Tibial artery (tissue), 4 donors: Measurements from ENCODE around the gene VSX1.
A peak's percentile ranks its signal among the peaks of the same experiment; 100 is the strongest.

Experiments used
- DNase-seq, 2 donors: peaks; one replicate each; pipeline ENCODE4 v3.0.0-alpha.2; 2019
- H3K27ac ChIP-seq, 2 donors: fragments of 200-600 bp; sonication (generic) in 1 of 2; 1 replicate in 1 of 2; 2 replicates in 1 of 2; pipeline ENCODE4 v1.5.1; 2018 to 2019; ENCODE audit warnings: mild to moderate bottlenecking in 1 of 2
- H3K27me3 ChIP-seq, 2 donors: fragments of 200-600 bp; sonication (generic) in 1 of 2; one replicate each; pipeline versions ENCODE4 v1.5.1 to v1.6.0; 2016 to 2019
- H3K36me3 ChIP-seq, 3 donors: fragments of 200-600 bp; sonication (generic) in 2 of 3; one replicate each; pipeline ENCODE4 v1.5.1; 2016 to 2019; ENCODE audit warnings: mild to moderate bottlenecking in 2 of 3
- H3K4me1 ChIP-seq, 4 donors: fragments of 200-600 bp; sonication (generic) in 2 of 4; 1 replicate in 3 of 4; 2 replicates in 1 of 4; pipeline ENCODE4 v1.5.1; 2016 to 2019
- H3K4me3 ChIP-seq, 2 donors: fragments of 200-600 bp; sonication (generic) in 1 of 2; 1 replicate in 1 of 2; 2 replicates in 1 of 2; pipeline ENCODE4 v1.5.1; 2018 to 2019; ENCODE audit warnings: mild to moderate bottlenecking in 2 of 2
- H3K9me3 ChIP-seq, 3 donors: fragments of 200-600 bp; sonication (generic) in 1 of 3; one replicate each; pipeline ENCODE4 v1.5.1; 2016 to 2019
- CTCF ChIP-seq, 2 experiments: fragments of 200-600 bp in 1 of 2; fragments of 450-650 bp in 1 of 2; IDR thresholded peaks; one replicate each; pipeline ENCODE4 v1.5.1; 2017 to 2019; ENCODE audit warnings: antibody characterized with exemption in 2 of 2, mild to moderate bottlenecking in 1 of 2, moderate library complexity in 1 of 2
- intact Hi-C: fragments of 100-400 bp; cut with DNase I; formaldehyde crosslinking; loops from one replicate; pipeline ENCODE4 v1.15.0; 2023; ENCODE audit warnings: low total_unique reads

Gene VSX1

GRCh38 chr20:25057234-25058050 lies 24.5 kb downstream of the VSX1 start:
- no peaks in the 10 kb centered on the region for H3K36me3 ChIP-seq
- H3K4me3 ChIP-seq = peak overlapping the region; percentile 67 to 92
- H3K27me3 ChIP-seq = no peaks in the 10 kb centered on the region
- H3K9me3 ChIP-seq = no peaks in the 10 kb centered on the region
- DNase-seq = peak; percentile 80 to 91
- peaks cover 0 to 61% (median 49%) of the 10 kb centered on the region in 4 donors for H3K4me1 ChIP-seq
- H3K27ac ChIP-seq = peak overlapping the region; percentile 93 to 96
- intact Hi-C loops = loop anchor here (5.0 to 10.0 kb wide), 2 partner anchors 177 to 195 kb away; no protein-coding TSS in a partner anchor
- peak in 1 of 2 experiments; percentile 4 for TF ChIP-seq CTCF (IDR thresholded peaks at IDR 0.05)

DNA sequence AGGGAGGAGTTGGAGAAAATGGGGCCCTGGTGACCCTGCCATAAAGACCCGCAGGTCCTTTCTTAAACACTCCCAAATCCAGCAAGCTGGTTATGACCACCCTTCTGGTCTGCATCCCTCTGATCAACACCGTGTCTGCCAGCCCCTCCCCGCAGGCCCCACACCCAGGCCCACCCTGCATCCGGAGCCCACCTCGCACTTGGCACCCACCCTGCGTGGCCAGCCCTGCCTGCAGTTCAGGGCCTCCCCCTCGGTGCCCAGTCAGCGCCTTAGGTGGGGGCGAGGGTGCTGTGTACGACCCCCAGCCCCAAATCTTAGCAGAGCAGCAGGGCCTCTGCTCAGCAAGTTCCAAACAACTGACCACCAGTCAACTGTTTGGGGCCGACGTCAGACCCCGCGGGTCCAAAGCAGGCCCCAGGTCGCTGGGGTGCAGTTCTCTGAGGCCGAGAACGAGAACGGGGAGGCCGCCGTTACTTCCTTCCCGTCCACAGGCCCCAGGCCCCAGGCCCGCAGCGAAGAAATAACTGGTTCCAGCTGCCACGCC lies 25.2 kb downstream of the VSX1 start:
- intact Hi-C loops = loop anchor here (5.0 to 10.0 kb wide), 2 partner anchors 178 to 196 kb away; no protein-coding TSS in a partner anchor
- DNase-seq = peak in 1 of 2 donors; percentile 20

GRCh38 chr20:25055711-25056495 lies 26.0 kb downstream of the VSX1 start:
- peak; percentile 16 to 57 for DNase-seq
- Histone ChIP-seq H3K9me3 (no peaks in the 10 kb centered on the region), H3K27me3 (no peaks in the 10 kb centered on the region), H3K27ac (peak overlapping the region; percentile 93 to 96), H3K4me1 (peaks cover 10 to 77% (median 64%) of the 10 kb centered on the region in 4 donors), H3K4me3 (peak overlapping the region; percentile 67 to 92), H3K36me3 (no peaks in the 10 kb centered on the region)
- intact Hi-C loops = loop anchor here (5.0 to 10.0 kb wide), 2 partner anchors 179 to 196 kb away; no protein-coding TSS in a partner anchor
- TF ChIP-seq CTCF (IDR thresholded peaks at IDR 0.05) = no peak

More for the DNA sequence above, 25.2 kb downstream of the VSX1 start:
- no peaks in the 10 kb centered on the region for H3K36me3 ChIP-seq
- H3K27me3 ChIP-seq = no peaks in the 10 kb centered on the region
- no peaks in the 10 kb centered on the region for H3K9me3 ChIP-seq
- peaks cover 3 to 68% (median 55%) of the 10 kb centered on the region in 4 donors for H3K4me1 ChIP-seq
- TF ChIP-seq CTCF (IDR thresholded peaks at IDR 0.05) = no peak
- H3K4me3 ChIP-seq = peak overlapping the region; percentile 67 to 92
- peak overlapping the region; percentile 93 to 96 for H3K27ac ChIP-seq

GRCh38 chr20:25054995-25055629 lies 26.8 kb downstream of the VSX1 start:
- Histone ChIP-seq H3K27me3 (no peaks in the 10 kb centered on the region), H3K4me3 (peak overlapping the region in 1 of 2 donors; percentile 67), H3K9me3 (no peaks in the 10 kb centered on the region), H3K27ac (peak overlapping the region; percentile 93 to 96), H3K4me1 (peaks cover 10 to 85% (median 71%) of the 10 kb centered on the region in 4 donors), H3K36me3 (no peaks in the 10 kb centered on the region)
- DNase-seq = peak; percentile 9 to 51
- intact Hi-C loops = loop anchor here (5.0 to 10.0 kb wide), 2 partner anchors 180 to 197 kb away; no protein-coding TSS in a partner anchor
- no peak for TF ChIP-seq CTCF (IDR thresholded peaks at IDR 0.05)
